NCI-H1694 treated with DMSO at 0.1 percent for 48 hours (cell line): ENCODE data around the gene APOD.
A peak's percentile ranks its signal among the peaks of the same experiment; 100 is the strongest.

Experiments used
- DNase-seq: peaks from one replicate; lab custom pipeline; 2025; lab: John Stamatoyannopoulos, UW

The APOD gene

GRCh38 chr3:195553268-195553667 lies 30.5 kb downstream of the APOD start:
- no peak for DNase-seq

- no peak for DNase-seq
These were observed 32.3 kb downstream of the APOD start for GRCh38 chr3:195551381-195551978.

GRCh38 chr3:195550723-195551122 lies 33.0 kb downstream of the APOD start:
- DNase-seq, result no peak

GRCh38 chr3:195549931-195550519 lies 33.7 kb downstream of the APOD start:
- DNase-seq, result no peak

GRCh38 chr3:195548987-195549386 lies 34.8 kb downstream of the APOD start:
- no peak for DNase-seq

- DNase-seq, result no peak
These were observed 35.2 kb downstream of the APOD start for GRCh38 chr3:195548501-195548900.

GRCh38 chr3:195548006-195548405 lies 35.7 kb downstream of the APOD start:
- DNase-seq, result no peak

- no peak for DNase-seq
These were observed 37.6 kb downstream of the APOD start for GRCh38 chr3:195546130-195546560.

- no peak for DNase-seq
These were observed 39.1 kb downstream of the APOD start for GRCh38 chr3:195544634-195545033.

GRCh38 chr3:195544230-195544536 lies 39.6 kb downstream of the APOD start:
- DNase-seq, result no peak

GRCh38 chr3:195543500-195544229 lies 40.1 kb downstream of the APOD start:
- DNase-seq, result no peak

- peak; percentile 61 for DNase-seq
These were observed 40.8 kb downstream of the APOD start, which contains the start of gene PPP1R2 for GRCh38 chr3:195542698-195543499. Gene PPP1R2 (minus strand): TSS chr3:195543325. CDS start chr3:195543025, 300 bp downstream.

GRCh38 chr3:195542316-195542697 lies 41.4 kb downstream of the APOD start:
- DNase-seq, result no peak

- no peak for DNase-seq
These were observed 43.2 kb downstream of the APOD start for GRCh38 chr3:195540511-195540910.

GRCh38 chr3:195540027-195540426 lies 43.7 kb downstream of the APOD start:
- DNase-seq, result no peak

- no peak for DNase-seq
These were observed 44.3 kb downstream of the APOD start for GRCh38 chr3:195539479-195539878.

- no peak for DNase-seq
These were observed 45.7 kb downstream of the APOD start for GRCh38 chr3:195537995-195538394.

- no peak for DNase-seq
These were observed 48.4 kb downstream of the APOD start for GRCh38 chr3:195535293-195535692.

GRCh38 chr3:195532834-195533233 lies 50.9 kb downstream of the APOD start:
- DNase-seq, result no peak

- no peak for DNase-seq
These were observed 51.4 kb downstream of the APOD start for GRCh38 chr3:195532345-195532744.

- no peak for DNase-seq
These were observed 52.1 kb downstream of the APOD start for GRCh38 chr3:195531683-195532082.

GRCh38 chr3:195526492-195526891 lies 57.2 kb downstream of the APOD start:
- no peak for DNase-seq
